NCI-H2227 (cell line): Measurements from ENCODE around the gene DDO.

Source experiments
- DNase-seq: peaks from one replicate; lab custom pipeline; 2025; ENCODE audit not compliant: unreplicated experiment; lab: John Stamatoyannopoulos, UW

The DDO gene

GRCh38 chr6:110421749-110422443, 6.5 kb upstream of the DDO start:
- DNase-seq, result no peak

- DNase-seq, result no peak
Measured at GRCh38 chr6:110419028-110419739, 3.8 kb upstream of the DDO start.

GRCh38 chr6:110418594-110418993, 3.2 kb upstream of the DDO start:
- no peak for DNase-seq

- DNase-seq, result no peak
Measured at GRCh38 chr6:110414669-110415068, 706 bp downstream of the DDO start.

- DNase-seq, result no peak
Measured at GRCh38 chr6:110412360-110412759, 3.0 kb downstream of the DDO start.

- no peak for DNase-seq
Measured at GRCh38 chr6:110410511-110410910, 4.9 kb downstream of the DDO start.

- DNase-seq, result no peak
Measured at GRCh38 chr6:110409794-110410193, 5.6 kb downstream of the DDO start.

GRCh38 chr6:110408901-110409300, 6.5 kb downstream of the DDO start:
- DNase-seq, result peak; percentile 35

GRCh38 chr6:110404607-110405006, 10.8 kb downstream of the DDO start:
- no peak for DNase-seq

- no peak for DNase-seq
Measured at GRCh38 chr6:110401585-110402176, 13.7 kb downstream of the DDO start.

- no peak for DNase-seq
Measured at GRCh38 chr6:110400208-110400607, 15.2 kb downstream of the DDO start.

- peak; percentile 9 for DNase-seq
Measured at GRCh38 chr6:110399219-110400071, 15.9 kb downstream of the DDO start.

GRCh38 chr6:110398778-110399177, 16.6 kb downstream of the DDO start:
- DNase-seq, result no peak

GRCh38 chr6:110395221-110395620, 20.2 kb downstream of the DDO start:
- DNase-seq, result no peak

- no peak for DNase-seq
Measured at GRCh38 chr6:110394409-110394808, 21.0 kb downstream of the DDO start.

- DNase-seq, result no peak
Measured at GRCh38 chr6:110392727-110393126, 22.6 kb downstream of the DDO start.

- DNase-seq, result no peak
Measured at GRCh38 chr6:110390404-110390803, 25.0 kb downstream of the DDO start.

- DNase-seq, result no peak
Measured at GRCh38 chr6:110389689-110390382, 25.5 kb downstream of the DDO start.

- no peak for DNase-seq
Measured at GRCh38 chr6:110387986-110388385, 27.4 kb downstream of the DDO start.

GRCh38 chr6:110385458-110385863, 29.9 kb downstream of the DDO start:
- DNase-seq, result no peak

GRCh38 chr6:110378552-110378951, 36.8 kb downstream of the DDO start:
- DNase-seq, result no peak
